HG02759 (cell line): ENCODE measurements around the gene ARID3A.

Source experiments
- ATAC-seq: cut with Tn5 transposase; IDR thresholded peaks from one replicate; pipeline ENCODE4 v1.9.1; 2021; ENCODE audit warnings: mild to moderate bottlenecking, moderate library complexity; ENCODE audit not compliant: unreplicated experiment

Gene ARID3A

DNA sequence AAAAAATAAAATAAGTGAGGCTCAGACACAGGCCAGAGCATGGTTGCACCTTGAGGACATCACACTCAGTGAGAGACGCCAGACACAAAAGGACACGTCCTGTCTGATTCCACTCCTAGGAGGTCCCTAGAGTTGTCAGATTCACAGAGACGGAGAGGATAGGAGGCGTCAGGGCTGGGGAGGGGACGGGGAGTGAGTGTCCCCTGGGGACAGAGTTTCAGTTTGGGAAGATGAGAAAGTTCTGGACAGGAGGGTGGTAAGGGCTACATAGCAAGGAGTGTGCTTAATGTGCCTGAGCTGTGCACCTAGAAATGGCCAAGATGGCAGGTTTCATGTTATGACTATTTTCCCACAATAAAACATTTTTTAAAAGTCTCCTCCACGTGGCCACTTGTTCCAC lies 72.2 kb downstream of the ARID3A start:
- no peak for ATAC-seq

DNA sequence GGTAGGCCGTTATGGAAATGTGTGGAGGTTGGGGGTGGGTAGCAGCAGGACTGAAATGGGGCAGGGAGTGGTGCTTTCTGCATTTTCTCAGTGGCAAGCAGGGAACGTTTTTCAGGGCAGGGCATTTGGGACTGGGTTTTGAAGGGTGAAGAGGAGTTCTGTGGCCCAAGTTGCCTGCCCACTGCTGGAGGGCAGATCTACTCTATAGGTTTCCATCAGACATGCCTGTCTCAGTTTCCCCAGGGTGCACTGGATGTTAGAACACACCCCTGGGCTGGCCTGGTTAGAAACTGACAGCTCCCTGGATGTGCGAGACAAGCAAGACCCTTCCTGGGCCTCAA lies 73.5 kb downstream of the ARID3A start:
- no peak for ATAC-seq

DNA sequence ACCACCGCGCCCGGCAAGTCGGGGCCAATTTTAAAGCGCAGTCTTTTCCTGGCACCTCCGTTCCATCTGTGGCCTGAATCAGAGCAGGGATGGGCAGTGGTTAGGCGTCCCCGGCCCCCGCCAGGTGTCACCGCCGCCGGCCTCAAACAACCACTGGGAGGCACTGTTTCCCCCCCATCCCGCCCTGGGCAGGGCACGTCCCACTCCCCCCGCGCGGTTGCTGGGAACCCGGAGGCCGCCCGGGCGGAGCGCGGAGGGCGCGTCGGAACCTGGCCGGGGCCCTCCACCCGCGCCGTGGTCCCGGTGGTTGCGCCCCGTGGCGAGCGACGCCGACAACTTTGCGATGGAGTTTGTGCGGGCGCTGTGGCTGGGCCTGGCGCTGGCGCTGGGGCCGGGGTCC lies 74.3 kb downstream of the ARID3A start, which contains the start of gene GRIN3B:
Gene GRIN3B (plus strand): TSS at position 325 of the 400 bp plus-strand sequence. CDS start 19 bp downstream, at position 344.
- no peak for ATAC-seq

DNA sequence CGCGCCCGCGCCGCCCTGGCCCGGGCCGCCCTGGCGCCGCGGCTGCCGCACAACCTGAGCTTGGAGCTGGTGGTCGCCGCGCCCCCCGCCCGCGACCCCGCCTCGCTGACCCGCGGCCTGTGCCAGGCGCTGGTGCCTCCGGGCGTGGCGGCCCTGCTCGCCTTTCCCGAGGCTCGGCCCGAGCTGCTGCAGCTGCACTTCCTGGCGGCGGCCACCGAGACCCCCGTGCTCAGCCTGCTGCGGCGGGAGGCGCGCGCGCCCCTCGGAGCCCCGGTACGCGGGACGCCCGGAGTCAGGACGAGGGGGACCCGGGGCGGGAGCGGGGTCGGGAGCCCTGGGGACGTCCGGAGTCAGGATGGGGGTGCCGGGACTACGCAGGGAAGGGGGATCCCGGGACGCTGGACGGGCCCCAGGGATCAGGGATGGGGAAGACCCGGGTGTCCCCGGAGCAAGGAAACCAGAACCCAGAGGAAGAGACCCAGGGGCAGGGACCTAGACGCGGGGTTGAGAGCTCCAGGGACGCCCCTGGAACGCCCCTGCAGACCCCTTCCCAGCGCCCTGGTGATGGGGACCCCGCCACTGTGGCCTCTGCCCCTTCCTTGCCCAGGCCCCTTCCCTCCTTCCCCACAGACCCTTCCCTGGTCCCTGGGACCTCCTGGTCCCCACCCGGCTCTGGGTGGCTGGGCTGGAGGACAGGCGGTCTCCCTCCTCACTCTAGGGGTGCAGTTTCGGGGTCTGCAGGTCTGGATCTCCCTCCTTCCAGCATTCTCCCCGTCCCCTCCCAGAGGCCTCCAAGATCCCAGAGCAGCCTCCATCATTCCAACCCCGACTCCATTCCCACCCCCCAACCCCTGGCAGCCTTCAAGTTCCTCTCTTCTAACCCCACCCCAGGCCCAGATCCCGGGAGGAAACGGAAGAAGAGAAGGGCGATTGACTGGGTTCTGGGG lies 75.0 kb downstream of the ARID3A start:
- no peak for ATAC-seq

DNA sequence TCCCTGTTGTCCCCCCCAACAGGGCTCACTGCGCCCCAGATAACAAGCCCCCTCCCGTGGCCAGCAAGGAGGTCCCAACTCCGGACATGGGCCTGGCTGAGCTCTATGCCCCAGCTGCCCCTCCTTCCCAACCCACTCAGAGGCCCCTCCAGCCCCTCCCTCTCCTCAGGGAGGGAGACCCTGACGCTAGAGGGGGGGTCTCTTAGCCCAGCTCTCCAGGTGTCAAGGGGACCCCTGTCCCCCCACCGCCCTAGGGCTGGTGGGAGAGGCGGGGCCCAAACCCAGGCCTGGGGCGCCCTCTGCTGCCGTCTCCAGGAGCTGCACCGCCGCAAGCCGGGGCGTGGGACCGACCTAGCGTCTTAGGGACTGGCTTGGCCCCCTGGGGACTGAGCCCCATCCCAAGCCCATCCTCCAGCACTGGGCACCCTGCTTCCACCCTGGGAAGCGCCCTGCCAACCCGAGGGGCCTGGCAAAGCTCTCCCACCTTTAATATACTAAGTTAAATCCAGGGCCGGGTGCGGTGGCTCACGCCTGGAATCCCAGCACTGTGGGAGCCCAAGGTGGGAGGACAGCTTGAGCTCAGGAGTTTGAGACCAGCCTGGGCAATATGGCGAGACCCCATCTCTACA lies 75.8 kb downstream of the ARID3A start:
- ATAC-seq, result no peak

DNA sequence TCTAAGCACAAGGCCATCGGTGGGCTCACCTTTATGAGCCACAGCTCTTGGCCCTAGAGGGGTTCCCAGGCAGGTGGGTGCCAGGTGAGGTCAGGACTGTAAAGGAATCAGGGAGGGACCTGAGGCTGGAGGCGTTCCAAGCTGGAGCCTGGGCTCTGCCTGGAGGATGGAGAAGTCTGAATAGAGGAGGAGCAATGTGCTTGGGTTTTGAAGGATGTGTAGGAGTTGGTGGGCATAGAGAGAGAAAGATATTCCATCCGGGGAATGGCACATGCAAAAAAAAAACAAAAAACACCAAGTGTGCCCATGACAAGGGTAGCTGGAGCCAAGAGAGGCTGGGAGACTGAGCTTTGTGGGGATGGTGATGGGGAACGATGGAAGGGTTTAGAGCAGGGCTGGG lies 76.8 kb downstream of the ARID3A start:
- ATAC-seq, result no peak

DNA sequence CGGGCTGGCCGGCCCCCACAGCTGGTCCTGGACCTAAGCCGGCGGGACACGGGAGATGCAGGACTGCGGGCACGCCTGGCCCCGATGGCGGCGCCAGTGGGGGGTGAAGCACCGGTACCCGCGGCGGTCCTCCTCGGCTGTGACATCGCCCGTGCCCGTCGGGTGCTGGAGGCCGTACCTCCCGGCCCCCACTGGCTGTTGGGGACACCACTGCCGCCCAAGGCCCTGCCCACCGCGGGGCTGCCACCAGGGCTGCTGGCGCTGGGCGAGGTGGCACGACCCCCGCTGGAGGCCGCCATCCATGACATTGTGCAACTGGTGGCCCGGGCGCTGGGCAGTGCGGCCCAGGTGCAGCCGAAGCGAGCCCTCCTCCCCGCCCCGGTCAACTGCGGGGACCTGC lies 77.4 kb downstream of the ARID3A start:
- no peak for ATAC-seq

DNA sequence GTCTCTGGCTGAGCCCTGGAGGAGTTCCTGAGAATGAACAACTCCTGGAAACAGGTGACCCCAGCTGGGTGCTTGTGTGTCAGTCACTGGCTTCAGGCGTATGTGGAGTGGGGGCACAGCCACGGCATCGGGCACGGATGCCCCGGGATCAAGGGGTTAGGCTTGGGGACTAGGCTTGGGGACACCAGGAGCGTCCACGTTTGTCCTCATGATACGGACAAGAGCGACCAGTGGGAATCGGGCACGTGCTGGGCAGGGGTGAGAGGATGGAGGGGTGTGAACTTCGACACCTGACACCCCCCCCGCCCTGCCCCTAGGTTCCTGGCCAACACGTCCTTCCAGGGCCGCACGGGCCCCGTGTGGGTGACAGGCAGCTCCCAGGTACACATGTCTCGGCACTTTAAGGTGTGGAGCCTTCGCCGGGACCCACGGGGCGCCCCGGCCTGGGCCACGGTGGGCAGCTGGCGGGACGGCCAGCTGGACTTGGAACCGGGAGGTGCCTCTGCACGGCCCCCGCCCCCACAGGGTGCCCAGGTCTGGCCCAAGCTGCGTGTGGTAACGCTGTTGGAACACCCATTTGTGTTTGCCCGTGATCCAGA lies 78.5 kb downstream of the ARID3A start:
- no peak for ATAC-seq

DNA sequence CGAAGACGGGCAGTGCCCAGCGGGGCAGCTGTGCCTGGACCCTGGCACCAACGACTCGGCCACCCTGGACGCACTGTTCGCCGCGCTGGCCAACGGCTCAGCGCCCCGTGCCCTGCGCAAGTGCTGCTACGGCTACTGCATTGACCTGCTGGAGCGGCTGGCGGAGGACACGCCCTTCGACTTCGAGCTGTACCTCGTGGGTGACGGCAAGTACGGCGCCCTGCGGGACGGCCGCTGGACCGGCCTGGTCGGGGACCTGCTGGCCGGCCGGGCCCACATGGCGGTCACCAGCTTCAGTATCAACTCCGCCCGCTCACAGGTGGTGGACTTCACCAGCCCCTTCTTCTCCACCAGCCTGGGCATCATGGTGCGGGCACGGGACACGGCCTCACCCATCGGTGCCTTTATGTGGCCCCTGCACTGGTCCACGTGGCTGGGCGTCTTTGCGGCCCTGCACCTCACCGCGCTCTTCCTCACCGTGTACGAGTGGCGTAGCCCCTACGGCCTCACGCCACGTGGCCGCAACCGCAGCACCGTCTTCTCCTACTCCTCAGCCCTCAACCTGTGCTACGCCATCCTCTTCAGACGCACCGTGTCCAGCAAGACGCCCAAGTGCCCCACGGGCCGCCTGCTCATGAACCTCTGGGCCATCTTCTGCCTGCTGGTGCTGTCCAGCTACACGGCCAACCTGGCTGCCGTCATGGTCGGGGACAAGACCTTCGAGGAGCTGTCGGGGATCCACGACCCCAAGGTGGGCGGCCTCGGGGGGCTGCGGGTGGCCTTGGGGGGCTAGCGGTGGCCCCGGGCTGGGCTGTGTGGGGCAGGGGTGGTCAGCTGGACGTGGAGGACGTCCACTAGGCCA lies 79.2 kb downstream of the ARID3A start:
- ATAC-seq, result no peak

DNA sequence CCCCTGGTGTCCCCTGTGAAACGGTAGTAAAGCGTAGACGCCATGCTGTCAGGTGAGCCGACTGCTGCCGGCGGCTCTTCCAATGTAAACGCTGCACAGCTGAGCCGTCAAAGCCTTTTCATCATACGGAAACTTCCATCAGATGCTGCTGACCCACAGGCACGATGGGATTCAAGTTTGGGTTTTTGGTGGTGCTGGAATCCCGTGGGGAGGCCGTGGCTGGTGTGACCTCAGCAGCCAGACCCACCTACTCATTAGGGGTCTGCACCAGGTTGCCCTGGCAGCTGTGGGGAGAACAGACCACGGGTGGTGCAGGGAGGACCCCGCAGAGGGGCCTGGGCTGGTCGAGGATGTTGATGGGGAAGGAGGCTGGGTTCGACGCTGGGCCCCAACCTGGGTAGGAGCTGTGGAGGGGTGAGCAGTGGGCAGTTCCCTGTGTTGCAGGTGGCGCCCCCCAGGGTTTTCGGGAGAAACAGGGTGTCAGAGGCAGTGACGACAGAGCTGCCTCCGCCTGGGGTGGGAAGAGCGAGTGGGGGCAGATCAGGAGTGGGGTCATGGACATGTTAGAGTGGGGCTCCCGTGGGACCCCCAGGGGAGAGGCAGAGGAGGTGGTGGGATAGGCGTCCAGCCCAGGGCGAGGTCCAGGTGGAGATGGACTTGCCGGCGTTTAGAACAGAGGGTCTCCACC lies 81.0 kb downstream of the ARID3A start:
- no peak for ATAC-seq

DNA sequence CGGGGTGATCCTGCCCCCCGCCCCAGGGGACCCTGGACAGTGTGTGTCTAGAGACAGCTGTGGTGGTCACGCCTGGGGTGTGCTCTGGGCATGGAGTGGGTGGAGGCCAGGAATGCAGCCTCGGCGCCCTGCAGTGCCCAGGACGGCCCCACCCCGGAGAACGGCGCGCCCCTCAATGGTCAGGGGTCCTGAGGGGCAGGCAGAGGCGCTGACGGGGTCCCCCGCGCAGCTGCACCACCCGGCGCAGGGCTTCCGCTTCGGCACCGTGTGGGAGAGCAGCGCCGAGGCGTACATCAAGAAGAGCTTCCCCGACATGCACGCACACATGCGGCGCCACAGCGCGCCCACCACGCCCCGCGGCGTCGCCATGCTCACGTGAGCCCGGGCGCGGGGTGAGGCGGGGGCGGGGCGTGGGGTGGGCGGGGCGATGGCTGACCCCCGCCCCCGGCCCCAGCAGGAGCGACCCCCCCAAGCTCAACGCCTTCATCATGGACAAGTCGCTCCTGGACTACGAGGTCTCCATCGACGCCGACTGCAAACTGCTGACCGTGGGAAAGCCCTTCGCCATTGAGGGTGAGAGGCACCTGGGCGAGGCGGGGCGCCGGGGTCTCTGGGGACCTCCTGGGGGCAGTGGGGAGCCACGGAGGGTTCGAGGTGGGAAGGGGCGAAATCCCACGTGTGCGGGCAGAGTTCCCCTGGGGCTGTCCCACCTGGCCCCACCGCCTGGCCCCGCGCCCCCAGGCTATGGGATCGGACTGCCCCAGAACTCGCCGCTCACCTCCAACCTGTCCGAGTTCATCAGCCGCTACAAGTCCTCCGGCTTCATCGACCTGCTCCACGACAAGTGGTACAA lies 81.8 kb downstream of the ARID3A start:
- ATAC-seq, result no peak

DNA sequence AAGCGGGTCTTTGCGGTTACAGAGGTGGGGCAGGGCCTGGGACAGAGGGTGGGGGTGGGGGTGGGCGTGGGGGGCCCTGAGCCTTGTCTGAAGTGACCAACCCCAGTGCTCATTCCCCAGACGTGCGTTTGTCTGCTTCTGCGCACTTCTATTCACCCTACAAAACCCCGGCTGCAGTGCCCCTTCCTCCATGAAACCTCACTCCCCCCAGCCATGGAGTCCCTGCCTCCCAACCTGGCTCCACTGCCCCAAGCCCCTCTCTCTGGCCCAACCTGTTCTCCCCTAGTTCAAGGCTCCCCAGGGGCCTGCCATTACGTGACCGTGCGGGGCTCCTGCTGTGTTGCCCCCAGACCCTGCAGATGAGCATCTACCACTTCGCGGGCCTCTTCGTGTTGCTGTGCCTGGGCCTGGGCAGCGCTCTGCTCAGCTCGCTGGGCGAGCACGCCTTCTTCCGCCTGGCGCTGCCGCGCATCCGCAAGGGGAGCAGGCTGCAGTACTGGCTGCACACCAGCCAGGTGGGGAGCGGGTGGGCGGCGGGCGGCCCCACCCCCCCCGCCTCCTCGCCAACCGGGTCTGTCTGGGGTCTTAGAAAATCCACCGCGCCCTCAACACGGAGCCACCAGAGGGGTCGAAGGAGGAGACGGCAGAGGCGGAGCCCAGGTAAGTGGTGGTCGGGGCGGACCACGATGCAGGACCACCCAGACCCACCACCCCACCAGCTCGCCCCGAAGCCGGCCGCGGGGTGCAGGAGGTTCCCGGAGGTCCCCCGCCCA lies 82.6 kb downstream of the ARID3A start:
- no peak for ATAC-seq

DNA sequence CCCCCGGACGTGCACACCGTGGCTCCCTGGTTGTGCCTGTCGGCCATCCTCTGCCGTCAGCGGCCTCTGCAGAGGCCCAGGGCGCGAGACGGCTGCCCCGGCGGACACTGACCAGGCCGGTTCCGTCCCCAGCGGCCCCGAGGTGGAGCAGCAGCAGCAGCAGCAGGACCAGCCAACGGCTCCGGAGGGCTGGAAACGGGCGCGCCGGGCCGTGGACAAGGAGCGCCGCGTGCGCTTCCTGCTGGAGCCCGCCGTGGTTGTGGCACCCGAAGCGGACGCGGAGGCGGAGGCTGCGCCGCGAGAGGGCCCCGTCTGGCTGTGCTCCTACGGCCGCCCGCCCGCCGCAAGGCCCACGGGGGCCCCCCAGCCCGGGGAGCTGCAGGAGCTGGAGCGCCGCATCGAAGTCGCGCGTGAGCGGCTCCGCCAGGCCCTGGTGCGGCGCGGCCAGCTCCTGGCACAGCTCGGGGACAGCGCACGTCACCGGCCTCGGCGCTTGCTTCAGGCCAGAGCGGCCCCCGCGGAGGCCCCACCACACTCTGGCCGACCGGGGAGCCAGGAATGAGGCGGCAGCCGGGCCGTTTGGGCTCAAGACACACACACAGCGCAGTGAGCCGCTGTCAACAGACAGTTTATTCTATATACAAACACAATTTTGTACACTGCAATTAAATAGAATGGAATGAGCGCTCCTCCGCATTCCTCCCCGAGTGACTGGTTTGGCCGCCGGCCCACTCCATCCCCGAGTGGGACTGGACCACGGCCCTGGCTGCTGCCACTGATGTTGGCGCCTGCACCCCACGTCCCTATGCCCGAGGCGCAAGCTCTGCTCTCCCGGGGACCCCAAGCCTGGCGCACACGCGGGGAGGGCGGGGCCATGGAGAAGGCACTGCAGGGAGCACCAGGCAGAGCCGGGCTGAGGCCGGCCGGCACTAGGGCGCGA lies 83.5 kb downstream of the ARID3A start:
- ATAC-seq, result no peak

DNA sequence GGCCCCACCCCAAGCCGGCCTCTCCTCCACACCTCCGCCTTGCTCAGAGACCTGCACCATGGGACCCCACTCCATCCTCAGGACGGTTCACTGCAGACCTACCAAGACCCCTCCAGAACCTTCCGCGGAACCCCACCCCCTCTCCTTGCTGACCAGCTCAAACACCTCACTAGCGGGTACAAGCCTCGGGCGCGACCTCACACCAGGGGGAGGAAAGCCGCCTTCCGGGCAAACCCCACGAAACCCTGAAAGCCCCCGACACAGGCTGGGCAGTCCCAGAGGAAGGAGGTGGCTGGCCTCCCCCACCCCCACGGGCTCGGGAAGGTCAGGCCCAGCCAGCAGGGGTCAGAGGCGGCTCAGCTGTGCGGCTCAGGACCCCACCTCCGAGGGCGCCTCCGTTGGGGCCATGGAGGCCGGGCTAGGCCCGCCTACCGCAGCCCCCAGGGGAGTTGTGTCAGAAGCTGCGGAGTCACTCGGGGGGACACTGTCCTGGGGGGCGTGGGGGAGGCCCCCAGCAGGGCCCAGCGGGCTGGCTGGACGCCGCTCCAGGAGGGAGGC lies 84.2 kb downstream of the ARID3A start:
- ATAC-seq, result no peak

DNA sequence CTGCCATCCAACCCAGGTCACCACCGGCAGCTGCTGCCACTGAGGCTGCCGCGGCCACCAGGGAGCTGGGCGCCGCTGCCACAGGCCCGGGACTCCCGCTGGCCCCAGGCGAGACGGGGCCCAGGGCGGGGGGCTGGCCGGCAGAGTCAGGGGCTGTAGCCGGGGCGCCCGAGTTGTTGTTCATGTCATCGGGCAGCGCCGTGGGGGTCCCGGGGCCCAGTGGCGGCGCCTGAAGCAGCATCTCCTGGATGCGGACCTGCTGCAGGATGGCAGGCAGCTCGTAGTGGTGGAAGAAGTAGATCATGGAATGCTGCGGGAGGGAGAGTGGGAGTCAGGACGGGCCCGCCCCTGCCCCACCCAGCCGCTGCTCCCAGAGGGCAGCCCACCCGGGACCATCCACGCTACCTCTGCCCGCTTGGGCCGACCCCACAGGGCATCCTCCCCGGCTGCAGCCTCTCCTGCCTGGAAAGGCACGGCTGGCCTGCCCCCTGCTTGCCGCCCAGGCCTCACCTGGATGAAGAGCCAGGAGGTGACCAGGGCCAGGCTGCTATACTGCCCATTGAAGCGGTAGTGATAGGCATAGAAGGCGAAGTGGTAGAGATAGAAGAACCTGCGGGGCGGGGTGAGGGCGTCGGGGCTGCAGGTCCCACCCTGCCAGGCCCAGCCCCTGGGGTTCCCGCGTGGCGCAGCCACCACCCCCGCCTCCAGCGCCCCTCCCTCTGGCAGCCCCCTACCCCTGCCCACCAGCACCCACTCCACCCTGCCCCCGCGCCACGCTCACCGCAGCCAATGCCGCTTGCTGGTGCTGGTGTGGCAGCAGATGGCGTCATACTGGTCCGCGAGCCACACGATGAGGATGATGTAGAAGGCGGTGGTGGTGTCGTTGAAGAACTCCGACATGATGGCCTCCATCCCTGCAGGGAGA lies 85.0 kb downstream of the ARID3A start:
- no peak for ATAC-seq

DNA sequence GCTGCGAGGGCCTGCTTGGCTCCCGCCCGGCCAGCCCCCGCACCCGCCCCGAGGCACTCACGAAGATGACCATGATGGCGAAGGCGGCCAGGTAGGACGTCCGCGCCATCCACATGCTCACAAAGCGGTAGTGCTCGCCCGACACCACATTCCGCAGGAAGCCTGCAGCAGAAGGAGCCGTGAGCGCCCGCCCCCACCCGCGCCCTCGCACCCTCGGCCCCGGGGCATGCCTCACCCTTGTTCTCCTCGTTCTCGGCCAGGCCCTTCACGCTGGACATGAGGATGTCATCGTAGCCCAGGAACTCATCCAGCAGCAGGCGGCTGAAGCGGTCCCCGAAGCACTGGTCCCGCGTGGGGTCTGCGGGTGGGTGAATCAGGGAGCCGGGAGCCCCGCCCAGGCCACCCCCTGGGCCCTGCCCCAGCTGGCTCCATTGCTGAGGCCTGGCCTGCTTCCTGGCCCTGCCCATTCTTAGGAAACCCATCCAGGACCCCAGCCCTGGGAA lies 86.0 kb downstream of the ARID3A start:
- ATAC-seq, result no peak
